Natural killer cell (primary cell): ENCODE measurements around the gene TNFRSF25. TPM values are rescaled to one million over a fixed set of nuclear protein-coding genes. Genes with fewer than 3 reads are reported as not detected.
A peak's percentile ranks its signal among the peaks of the same experiment; 100 is the strongest.

Experiments used
- ATAC-seq, 3 donors: fragments of 150-1000 bp in 2 of 3; fragments of 200-7000 bp in 1 of 3; cut with Tn5 transposase; 1 replicate in 1 of 3; 2 replicates in 2 of 3; pipeline ENCODE4 v1.10.0; 2021; ENCODE audit warnings: mild to moderate bottlenecking in 2 of 3, moderate library complexity in 2 of 3
- DNase-seq, 2 donors: peaks; one replicate each; pipeline versions ENCODE4 v3.0.0 to v3.0.0-alpha.2; 2013 to 2021; ENCODE audit warnings: mixed read lengths in 1 of 2
- H3K27ac ChIP-seq: one replicate; pipeline ENCODE4 v1.5.1; 2013; ENCODE audit warnings: mild to moderate bottlenecking, low read length
- H3K27me3 ChIP-seq: one replicate; pipeline ENCODE4 v1.6.1; 2013; ENCODE audit warnings: low read length; ENCODE audit not compliant: control insufficient read depth, insufficient read depth
- H3K36me3 ChIP-seq: one replicate; pipeline ENCODE4 v1.6.1; 2013; ENCODE audit warnings: low read length; ENCODE audit not compliant: control insufficient read depth, insufficient read depth
- H3K4me1 ChIP-seq: one replicate; pipeline ENCODE4 v1.6.1; 2013; ENCODE audit warnings: low read length; ENCODE audit not compliant: control insufficient read depth, insufficient read depth
- H3K4me3 ChIP-seq: one replicate; pipeline ENCODE4 v1.5.1; 2013; ENCODE audit warnings: low read length
- H3K9me3 ChIP-seq: one replicate; pipeline ENCODE4 v1.6.1; 2013; ENCODE audit warnings: low read length; ENCODE audit not compliant: control insufficient read depth, insufficient read depth
- H3K27ac Mint-ChIP-seq, 2 donors: one replicate each; pipeline ENCODE4 v1.8.0; 2022; ENCODE audit warnings: mild to moderate bottlenecking in 2 of 2, mixed read lengths in 2 of 2, moderate library complexity in 1 of 2
- H3K27me3 Mint-ChIP-seq, 2 donors: one replicate each; pipeline ENCODE4 v1.8.0; 2022; ENCODE audit warnings: low read depth in 2 of 2, mixed read lengths in 2 of 2
- H3K36me3 Mint-ChIP-seq: one replicate; pipeline ENCODE4 v1.8.0; 2022; ENCODE audit warnings: mixed read lengths
- H3K4me1 Mint-ChIP-seq, 2 donors: one replicate each; pipeline ENCODE4 v1.8.0; 2022; ENCODE audit warnings: mixed read lengths in 2 of 2
- H3K4me3 Mint-ChIP-seq: one replicate; pipeline ENCODE4 v1.8.0; 2022; ENCODE audit warnings: mild to moderate bottlenecking, moderate library complexity, mixed read lengths
- H3K9me3 Mint-ChIP-seq, 2 donors: one replicate each; pipeline ENCODE4 v1.8.0; 2022; ENCODE audit warnings: mixed read lengths in 2 of 2
- WGBS: methylation state at CpG from one replicate; pipeline ENCODE4 v1.1.7; 2013; ENCODE audit warnings: missing lambda C conversion rate; ENCODE audit not compliant: insufficient coverage; 5-methylcytosine and 5-hydroxymethylcytosine counted together
- intact Hi-C: fragments of 100-400 bp; cut with micrococcal nuclease; formaldehyde crosslinking; loops from one replicate; pipeline ENCODE4 v1.14.2; 2022
- total RNA-seq, 4 donors: library from RNA; stranded (reverse); fragments of 120-200 nt in 1 of 4; gene quantifications; one replicate each; pipeline versions ENCODE4 v1.2.3 to v1.2.4, GENCODE V29; 2013 to 2022
- TF ChIP-seq, protein P1 (sequence below): fragments of 200-600 bp; IDR thresholded peaks from one replicate; pipeline ENCODE4 v1.8.0; 2022; ENCODE audit warnings: antibody characterized with exemption

The TNFRSF25 gene
- total RNA-seq, 3 donors from 2014 or later (not counting 1 experiment from before 2014, with no cell fraction given), result 14.5 to 41.5 (median 19.9) TPM

- H3K27me3 Mint-ChIP-seq, result peaks cover 0 to 18% of the 10 kb centered on the region in 2 donors
- Histone ChIP-seq H3K27me3 (peaks cover 9% of the 10 kb centered on the region), H3K4me1 (peaks cover 20% of the 10 kb centered on the region), H3K36me3 (no peaks in the 10 kb centered on the region), H3K27ac (no peak overlapping the region), H3K4me3 (peak overlapping the region; percentile 33), H3K9me3 (no peaks in the 10 kb centered on the region)
- no peak for ATAC-seq
- no peak for DNase-seq
- peaks cover 7% of the 10 kb centered on the region in 2 donors for H3K4me1 Mint-ChIP-seq
- intact Hi-C loops, result no loop called here
- 55% methylated on average over 15 of the region's 20 CpGs for whole genome bisulfite sequencing
- H3K9me3 Mint-ChIP-seq, result no peaks in the 10 kb centered on the region
- TF ChIP-seq, protein P1, sequence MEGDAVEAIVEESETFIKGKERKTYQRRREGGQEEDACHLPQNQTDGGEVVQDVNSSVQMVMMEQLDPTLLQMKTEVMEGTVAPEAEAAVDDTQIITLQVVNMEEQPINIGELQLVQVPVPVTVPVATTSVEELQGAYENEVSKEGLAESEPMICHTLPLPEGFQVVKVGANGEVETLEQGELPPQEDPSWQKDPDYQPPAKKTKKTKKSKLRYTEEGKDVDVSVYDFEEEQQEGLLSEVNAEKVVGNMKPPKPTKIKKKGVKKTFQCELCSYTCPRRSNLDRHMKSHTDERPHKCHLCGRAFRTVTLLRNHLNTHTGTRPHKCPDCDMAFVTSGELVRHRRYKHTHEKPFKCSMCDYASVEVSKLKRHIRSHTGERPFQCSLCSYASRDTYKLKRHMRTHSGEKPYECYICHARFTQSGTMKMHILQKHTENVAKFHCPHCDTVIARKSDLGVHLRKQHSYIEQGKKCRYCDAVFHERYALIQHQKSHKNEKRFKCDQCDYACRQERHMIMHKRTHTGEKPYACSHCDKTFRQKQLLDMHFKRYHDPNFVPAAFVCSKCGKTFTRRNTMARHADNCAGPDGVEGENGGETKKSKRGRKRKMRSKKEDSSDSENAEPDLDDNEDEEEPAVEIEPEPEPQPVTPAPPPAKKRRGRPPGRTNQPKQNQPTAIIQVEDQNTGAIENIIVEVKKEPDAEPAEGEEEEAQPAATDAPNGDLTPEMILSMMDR, result no peak
- H3K36me3 Mint-ChIP-seq, result no peaks in the 10 kb centered on the region
- no peak overlapping the region for H3K27ac Mint-ChIP-seq
- peak overlapping the region; percentile 81 for H3K4me3 Mint-ChIP-seq
These were observed 32.0 kb upstream of the TNFRSF25 start for GRCh38 chr1:6497867-6498575.

GRCh38 chr1:6497215-6497866, 31.4 kb upstream of the TNFRSF25 start:
- peak overlapping the region; percentile 33 for H3K4me3 ChIP-seq
- peak; percentile 60 to 82 (median 80) for ATAC-seq
- no peak overlapping the region for H3K27ac ChIP-seq
- Mint-ChIP-seq H3K9me3 (no peaks in the 10 kb centered on the region), H3K4me3 (peak overlapping the region; percentile 81), H3K27me3 (peaks cover 0 to 18% of the 10 kb centered on the region in 2 donors), H3K27ac (no peak overlapping the region), H3K36me3 (no peaks in the 10 kb centered on the region), H3K4me1 (peaks cover 7% of the 10 kb centered on the region in 2 donors)
- TF ChIP-seq, protein P1, result no peak
- DNase-seq, result peak in 1 of 2 donors; percentile 75
- H3K9me3 ChIP-seq, result no peaks in the 10 kb centered on the region
- WGBS, result under 1% methylated on average over 74 of the region's 74 CpGs
- peaks cover 9% of the 10 kb centered on the region for H3K27me3 ChIP-seq
- intact Hi-C loops, result no loop called here
- H3K36me3 ChIP-seq, result no peaks in the 10 kb centered on the region
- H3K4me1 ChIP-seq, result peaks cover 20% of the 10 kb centered on the region

DNA sequence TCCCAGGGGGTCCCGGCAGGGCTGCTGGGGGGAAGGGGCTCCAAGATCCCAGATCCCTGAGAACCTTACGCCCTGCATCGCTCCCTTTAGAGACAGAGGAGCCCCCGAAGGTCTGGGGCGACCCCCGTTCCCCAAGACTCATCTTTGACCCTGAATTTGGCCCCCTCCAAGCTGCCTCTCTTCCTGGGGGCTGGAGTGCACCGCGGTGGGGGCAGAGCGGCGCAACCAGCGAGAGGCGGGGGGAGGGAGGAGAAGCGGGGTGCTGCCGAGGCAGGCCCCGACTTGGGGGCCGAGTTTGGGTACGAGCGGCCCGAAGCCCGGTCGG, 30.9 kb upstream of the TNFRSF25 start:
- Histone ChIP-seq H3K4me1 (peaks cover 20% of the 10 kb centered on the region), H3K36me3 (no peaks in the 10 kb centered on the region), H3K27ac (no peak overlapping the region), H3K4me3 (no peak overlapping the region), H3K27me3 (peaks cover 9% of the 10 kb centered on the region), H3K9me3 (no peaks in the 10 kb centered on the region)
- Mint-ChIP-seq H3K9me3 (no peaks in the 10 kb centered on the region), H3K36me3 (no peaks in the 10 kb centered on the region), H3K4me1 (peaks cover 7 to 8% of the 10 kb centered on the region in 2 donors), H3K27me3 (peaks cover 2 to 18% of the 10 kb centered on the region in 2 donors), H3K27ac (no peak overlapping the region), H3K4me3 (peak overlapping the region; percentile 56)
- TF ChIP-seq, protein P1, result no peak
- 7% methylated on average over 21 of the region's 21 CpGs for WGBS
- intact Hi-C loops, result no loop called here
- ATAC-seq, result no peak
- no peak for DNase-seq
